HG03060 (cell line): ENCODE results near the gene GRM8.
"Not testable (repeated sequence)": the region's sequence is repeated elsewhere in the genome, so short reads cannot be mapped to it uniquely, and the experiment has no call there.

ENCODE experiments used
- ATAC-seq: cut with Tn5 transposase; IDR thresholded peaks from one replicate; pipeline ENCODE4 v1.9.1; 2021; ENCODE audit warnings: low read depth, moderate number of reproducible peaks; ENCODE audit not compliant: unreplicated experiment

GRM8 gene

DNA sequence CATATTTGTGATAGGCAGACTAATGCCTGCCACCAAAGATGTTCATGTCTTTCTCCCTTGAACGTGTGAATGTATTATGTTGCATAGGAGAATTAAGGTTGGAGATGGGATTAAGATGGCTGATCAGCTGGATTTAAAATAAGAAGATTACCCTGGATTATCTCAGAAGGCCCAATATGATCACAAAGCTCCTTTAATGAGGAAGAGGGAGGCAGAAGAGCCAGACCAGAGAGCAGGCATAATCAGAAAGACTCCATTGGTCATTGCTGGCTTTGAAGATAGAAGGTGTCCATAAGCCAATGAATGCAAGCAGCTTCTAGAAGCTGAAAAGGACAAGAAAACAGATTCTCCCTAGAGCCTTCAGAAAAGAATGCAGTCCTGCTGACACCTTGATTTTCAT, 410.3 kb downstream of the GRM8 start:
- ATAC-seq, result no peak

DNA sequence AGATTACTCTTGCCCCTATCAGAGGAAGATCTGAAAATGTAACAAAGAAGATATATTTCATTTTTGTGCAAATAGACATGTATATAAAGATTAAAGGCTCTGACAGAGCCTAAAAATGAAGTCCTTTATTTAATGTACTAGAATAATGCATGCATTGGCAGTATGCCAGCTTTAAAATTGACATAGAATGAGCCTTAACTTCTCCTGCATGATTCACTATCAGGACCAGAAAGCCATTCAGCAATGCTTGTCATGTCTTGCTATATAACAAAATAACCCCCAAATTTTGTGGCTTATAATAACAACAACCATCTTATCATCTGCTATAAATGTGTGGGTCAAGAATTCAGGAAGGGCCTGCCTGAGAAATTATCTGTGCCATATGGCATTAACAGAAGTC, 411.9 kb downstream of the GRM8 start:
- no peak for ATAC-seq

DNA sequence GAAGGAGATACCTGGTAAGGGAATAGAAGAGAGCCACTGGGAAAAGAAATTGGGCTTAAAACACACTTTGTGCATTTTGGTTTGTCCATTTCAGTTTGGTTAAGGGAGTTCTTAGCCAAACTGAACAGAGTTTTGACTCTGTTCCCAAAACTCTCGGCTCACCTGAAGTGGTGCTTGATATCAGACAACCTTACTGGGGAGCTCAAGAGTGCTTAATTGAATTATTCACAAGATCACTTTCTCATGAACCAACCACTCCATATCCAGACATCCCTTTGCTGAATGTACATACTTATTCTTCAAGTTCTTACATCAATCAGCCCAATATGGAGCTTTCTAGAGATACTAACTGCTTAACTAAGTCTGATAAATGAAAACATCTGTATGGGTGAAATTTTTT, 413.1 kb downstream of the GRM8 start:
- no peak for ATAC-seq

DNA sequence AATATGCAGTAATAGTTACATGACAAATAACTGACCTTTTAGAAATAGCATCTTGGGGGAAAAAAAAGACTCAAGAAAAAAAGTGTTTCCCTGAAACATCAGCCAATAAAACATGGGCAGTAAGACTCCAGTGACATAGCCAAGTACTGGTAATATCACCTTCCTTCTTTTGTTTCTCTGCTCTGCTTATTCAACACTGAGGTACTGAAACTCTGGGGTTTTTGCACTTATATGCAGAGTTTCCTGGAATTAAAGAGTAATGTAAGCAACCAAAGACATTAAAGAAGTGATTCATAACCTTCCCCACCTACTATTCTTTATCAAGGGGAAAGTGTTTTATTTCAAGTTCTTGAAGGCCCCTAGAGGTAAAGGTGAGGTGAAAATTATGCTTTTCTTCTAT, 414.5 kb downstream of the GRM8 start:
- no peak for ATAC-seq

DNA sequence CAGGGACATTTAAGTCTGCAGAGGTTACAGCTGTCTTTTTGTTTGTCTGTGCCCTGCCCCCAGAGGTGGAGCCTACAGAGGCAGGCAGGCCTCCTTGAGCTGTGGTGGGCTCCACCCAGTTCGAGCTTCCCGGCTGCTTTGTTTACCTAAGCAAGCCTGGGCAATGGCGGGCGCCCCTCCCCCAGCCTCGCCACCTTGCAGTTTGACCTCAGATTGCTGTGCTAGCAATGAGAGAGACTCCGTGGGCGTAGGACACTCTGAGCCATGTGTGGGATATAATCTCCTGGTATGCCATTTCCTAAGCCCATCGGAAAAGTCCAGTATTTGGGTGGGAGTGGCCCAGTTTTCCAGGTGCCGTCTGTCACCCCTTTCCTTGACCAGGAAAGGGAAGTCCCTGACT, 421.5 kb downstream of the GRM8 start:
- not testable (repeated sequence) for ATAC-seq

DNA sequence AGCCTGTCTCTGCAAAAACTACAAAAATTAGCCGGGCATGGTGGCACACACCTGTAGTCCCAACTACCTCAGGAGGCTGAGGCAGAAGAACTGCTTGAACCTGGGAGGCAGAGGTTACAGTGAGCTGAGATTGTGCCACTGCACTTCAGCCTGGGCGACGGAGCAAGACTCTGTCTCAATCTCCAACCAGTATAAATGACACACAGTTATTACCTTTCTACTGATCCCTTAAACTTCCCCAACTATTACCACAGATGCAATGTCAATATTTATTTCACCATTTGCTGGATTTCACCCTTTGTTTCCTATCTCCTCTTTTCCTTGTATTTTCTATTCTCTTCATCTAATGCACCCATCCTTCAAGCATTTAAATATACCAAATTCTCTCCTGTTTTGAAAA, 431.8 kb downstream of the GRM8 start:
- ATAC-seq, result no peak

DNA sequence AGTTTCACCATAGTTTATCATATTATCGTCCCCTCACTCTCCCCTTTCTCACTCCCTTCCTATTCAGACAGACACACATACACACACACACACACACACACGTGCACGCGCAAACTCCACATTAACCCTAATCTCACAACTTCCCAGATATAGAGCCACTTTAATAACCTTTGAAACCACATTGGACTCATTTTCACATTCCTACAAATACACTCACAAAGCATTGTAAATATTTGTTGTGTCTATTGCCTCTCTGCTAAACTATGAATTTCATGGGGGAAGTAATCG, 433.6 kb downstream of the GRM8 start:
- no peak for ATAC-seq

DNA sequence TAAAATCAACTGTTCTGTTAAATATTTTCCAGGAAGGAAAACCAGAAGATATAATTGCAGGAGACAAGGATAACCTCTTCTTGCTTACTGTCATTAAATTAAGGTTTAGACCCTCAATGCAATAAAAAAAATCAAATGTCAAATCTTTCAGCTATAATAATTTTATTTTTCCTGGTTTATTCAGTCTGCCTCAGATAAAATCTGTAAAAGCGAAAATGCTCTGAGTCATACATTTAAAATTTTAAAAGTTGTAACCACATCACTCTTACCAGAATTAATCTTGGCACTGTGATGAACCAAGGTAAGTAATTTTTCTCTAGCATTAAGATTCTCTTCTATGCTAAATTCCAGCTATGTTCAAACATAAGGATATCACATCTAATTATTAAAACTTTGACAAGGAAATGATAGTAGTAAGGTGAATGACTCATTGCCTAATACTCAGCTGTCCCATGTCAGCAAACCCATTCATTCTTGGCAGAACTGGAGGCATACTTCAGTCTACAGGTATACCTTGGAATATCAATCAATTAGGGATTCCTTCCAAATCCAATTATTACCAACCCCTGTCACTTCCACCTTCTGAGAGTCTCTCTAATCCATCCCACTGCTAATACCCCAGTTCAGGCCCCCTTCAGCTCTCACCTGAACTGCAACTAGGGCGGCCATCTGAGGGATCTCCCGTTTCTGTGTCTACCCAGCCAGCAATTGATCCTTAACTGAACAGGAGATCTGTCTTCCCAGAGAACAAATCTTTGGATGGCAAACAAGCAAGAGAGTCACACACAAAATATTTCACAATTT, 434.1 kb downstream of the GRM8 start:
- no peak for ATAC-seq

DNA sequence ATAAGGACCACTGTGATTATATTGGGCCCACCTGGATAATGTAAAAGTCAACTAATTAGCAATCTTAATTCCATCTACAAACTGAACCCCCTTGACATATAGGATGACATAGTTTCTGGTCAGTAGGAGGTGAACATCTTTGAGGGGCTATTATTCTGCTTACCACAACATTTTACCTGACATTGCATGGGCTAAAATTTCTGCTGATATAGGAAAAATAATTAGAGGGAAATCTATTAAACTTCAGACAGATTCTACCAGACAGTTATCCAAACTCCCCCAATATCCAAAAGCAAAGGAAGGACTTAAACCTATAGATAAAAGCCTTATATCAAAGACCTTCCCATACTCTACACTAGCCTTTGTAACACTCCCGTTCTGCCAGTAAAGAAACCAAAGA, 443.6 kb downstream of the GRM8 start:
- no peak for ATAC-seq

DNA sequence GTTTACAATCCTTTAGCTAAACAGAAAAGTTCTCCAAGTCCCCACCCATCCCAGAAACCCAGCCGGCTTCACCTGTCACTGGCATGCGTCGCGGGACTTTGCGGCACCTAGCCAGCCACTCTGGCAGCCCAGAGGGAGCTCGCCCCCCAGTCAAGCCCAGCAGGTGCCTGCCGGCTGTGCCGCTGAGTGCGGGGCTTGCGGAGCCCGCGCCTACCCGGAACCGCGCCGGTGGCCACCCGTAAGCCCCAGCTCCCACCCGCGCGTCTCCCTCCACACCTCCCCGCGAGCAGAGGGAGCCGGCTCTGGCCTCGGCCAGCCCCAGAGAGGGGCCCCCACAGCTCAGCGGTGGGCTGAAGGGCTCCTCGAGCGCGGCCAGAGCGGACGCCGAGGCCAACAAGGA, 446.1 kb downstream of the GRM8 start:
- ATAC-seq, result no peak

DNA sequence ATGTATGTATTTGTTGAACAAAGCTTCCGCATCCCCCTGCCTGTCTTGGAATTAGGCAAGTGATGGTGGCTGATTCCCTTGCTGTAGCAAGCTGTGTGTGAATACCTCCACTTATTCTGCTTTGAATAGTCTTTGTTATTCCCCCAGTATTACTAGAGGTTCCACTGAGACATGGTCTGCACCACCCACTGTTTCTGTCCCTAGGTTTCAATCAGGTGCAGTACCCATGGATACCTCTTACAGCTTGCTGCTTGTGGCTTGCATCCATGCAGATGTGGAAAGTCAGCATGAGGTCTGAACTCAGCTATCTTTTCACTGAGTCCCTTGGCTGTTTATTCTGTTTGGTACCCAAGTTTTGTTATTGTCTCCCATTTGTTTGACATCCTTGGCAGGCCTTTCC, 447.4 kb downstream of the GRM8 start:
- no peak for ATAC-seq

DNA sequence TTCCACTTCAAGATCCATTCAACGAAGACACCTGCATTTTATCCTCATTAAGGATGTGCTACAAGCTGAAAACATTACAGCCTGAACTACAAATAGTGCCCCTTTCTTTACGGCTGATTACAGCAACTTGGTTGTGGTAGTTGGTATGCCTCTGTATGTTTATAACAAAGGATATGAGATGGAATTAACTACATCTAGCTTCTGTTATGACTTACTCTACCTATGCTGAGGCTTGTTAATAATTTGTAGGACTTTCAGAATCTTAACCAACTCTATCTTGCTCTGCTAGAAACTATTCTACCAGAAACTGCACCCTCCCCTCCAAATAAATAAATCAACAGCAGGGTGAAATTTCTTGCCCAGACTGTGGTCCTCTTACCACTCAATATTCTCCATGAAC, 448.1 kb downstream of the GRM8 start:
- ATAC-seq, result peak; percentile 49

DNA sequence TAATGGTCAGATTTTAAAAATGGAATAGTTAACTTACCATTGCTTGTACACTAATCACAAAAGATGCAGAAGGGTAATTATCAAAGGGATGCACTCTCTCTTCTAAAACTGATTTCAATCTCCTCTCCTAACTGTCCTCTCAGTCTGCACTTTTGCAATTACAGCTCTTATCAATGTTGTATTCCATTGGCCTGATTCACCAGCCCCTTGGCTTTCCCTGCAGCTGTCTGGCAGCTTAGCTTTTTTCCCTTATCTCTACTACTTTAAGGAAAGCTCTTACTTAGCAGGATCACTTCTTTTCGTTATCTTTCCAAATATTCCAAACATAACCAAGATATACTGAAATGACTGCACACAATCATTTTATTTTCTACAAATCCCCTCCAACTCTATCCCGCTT, 448.8 kb downstream of the GRM8 start:
- ATAC-seq, result no peak

DNA sequence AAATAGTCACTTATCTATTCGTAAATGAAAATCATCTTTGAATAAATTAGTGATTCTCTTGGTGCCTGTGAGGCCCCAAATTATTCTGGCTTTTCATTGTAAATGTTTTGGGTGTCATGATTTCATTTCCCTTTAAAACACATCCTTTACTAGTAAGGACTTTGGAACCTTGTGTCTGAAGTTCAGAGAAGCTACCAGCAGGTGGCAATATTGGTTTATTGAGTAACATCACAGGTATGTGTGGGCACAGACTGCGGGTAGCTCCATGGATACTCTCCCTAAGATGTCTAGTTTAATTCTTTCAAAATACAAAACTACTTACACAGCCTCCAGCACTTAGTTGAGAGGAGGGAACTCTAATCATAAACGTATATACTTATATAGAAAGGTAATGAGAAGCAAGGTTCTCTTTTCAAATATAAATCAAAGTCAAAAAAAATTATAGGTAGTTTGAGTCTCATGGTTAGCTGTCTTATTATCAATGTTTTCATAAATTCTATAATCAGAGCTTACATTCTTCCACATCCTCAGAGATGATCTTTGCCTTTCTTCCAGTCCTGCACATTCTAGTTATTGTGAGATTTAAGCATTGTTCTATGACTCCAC, 449.6 kb downstream of the GRM8 start:
- peak; percentile 87 for ATAC-seq

DNA sequence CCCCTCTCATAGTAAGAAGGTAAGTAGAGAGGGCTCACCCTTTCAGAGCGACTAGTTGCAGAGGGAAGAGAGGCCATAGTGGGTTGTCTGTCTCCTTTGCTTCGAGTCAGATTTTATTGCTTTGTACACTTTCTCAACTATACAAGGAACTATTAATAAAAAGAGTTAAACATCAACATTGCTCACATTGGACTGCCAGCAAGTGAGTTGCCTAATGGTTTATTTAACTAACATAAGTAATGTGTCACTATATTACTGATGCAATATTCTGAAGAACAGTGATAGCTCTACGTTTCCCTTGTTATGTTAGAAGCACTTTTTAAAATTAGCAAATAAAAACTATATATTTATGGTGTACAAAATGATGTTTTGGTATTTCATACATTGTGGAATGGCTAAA, 451.0 kb downstream of the GRM8 start:
- ATAC-seq, result no peak

DNA sequence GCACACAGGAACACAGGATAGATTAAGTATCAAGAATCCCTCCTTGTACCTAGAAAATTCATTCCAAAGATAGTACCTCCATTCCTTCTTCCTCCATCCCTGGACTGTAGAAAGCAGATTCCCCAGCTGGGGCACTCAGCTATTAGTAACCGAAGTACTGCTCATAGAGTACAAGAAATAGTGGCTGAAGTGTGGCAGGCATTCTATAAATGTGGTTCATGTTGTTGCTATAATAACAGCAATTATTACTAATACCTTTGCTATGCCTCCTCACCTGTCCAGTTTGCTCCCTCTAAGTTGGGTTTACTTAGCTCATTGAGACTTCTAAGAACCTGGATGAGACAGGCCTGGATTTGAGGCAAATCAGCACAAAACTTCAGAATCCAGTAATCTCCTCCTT, 453.2 kb downstream of the GRM8 start:
- ATAC-seq, result no peak

DNA sequence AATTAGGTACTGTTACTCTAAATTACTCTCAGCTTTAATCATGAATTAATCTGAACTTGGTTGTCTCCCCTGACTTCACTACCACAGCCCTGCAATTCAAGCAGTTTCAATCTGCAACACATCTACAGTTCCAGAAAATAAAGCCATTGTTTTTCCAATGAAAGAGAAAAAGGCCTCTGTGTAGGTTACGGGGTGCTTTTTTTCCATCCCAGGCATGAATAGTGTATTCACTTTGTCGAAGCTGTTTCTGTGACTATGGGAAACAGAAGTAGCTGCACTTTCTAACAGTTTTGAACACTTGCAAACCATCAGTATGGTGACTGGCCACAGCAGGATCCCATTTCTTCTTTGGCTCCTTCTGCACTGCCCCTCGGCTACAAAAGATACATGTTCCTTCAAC, 460.2 kb downstream of the GRM8 start:
- ATAC-seq, result no peak

DNA sequence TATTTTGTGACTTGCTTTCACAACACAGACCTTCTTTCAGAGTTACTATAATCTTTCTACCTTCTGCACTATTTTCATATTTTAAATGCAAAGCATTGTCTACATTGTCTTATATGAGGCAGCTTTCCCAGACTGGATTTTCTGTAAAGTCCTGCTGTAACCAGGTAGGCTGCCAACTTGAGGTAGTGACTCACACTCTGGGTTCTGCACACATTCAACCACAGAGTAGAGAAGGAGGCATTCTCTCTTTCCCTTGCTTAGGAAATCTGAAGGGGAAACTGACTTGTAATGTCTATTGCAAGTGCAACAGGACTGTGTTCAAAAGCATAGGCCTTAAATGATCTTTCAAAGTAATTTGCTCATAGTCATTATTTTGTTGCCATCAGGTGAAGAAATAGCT, 461.4 kb downstream of the GRM8 start:
- ATAC-seq, result no peak

DNA sequence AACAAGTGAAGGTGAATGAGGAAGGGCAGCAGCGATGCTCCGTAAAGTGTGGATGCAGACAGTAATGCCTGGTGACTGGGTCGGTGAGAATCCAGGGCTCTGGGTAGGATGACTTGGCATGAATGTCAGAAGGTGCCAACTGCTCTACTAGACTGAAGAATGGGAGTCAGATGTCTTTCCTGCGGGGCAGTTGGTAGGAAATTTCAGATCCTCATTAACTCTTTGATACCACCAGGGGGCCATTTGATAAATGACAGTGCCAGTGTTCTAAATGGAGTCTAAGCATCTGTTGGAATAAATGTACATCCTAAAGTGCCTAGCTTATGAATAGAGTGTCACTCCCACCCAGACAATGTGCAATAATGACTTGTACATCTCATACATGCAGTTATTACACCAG, 462.0 kb downstream of the GRM8 start:
- no peak for ATAC-seq

DNA sequence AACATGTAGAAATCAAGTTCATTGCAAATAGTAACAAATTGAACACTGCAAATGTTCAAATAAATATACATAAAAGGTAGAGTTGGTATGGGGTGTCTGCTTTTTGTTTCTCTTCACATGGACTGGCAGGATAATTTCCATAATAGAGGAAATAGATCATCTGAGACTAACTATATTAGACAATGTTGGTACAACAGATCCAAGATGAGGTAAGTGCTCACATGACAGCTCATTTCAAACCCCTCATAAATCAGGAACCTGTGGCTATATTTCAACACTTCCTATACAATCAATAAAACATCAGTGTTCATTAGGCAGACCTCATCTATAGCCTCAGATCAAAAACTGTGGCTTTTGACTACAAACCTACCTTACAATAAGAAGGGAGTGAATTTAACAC, 469.1 kb downstream of the GRM8 start:
- no peak for ATAC-seq

DNA sequence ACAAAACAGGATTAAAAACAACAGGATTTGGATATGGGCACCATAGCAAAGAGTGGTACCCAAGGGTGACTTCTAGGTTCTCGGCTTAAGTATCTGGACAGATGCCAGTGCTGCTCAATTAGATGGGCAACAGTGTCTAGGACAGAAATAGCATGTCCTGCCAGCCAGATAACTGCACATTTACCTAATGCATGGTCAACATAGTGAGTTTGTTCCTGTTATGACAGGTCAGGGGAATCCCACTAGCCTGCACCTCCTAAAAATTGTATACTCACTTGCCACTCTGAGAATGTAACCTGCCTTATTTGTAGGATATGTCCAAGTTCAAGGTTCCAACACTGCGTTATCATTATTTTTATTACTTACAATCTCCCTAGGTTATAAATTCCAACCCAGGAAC, 471.7 kb downstream of the GRM8 start:
- ATAC-seq, result no peak

DNA sequence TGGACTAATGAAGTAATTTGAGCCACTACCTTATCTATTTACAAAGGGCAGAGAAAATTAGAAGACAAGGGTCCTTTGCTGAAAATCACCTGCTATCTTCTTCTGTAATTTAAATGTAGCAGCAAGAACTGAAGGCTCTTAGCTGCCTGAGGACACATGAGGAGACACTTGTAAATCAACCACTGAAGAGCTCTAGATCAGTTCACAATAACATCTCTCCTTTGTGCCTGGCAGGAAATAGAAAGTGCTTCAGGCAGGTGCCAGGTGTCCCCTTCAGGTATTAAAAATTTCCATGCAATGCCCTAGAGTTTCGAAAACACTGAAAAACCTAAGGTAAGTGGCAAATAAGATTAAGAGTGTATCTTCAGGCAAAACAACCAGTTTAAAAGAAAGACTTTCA, 474.6 kb downstream of the GRM8 start:
- no peak for ATAC-seq

DNA sequence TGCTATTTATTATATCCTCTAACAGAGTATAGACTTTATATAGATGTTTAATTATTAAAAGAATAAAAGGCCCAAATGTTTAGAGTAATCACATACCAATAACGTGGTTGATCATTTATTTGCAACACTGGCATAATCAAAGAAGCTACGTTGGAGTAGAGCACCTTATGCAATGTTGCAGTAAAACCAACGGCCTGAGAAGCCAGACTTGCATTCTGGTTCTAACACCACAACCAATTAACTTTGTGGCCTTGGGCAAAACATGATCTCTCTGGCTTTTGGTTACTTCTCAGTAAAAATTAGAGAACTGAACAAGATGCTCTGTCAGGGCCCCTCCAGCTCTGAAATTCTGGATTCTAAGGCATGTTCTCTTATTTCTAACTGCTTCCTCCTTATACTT, 476.2 kb downstream of the GRM8 start:
- no peak for ATAC-seq
